Chondrocyte (in vitro differentiated cells): Measurements from ENCODE around the gene NOPCHAP1. TPM values are rescaled to one million over a fixed set of nuclear protein-coding genes. Genes with fewer than 3 reads are reported as not detected.
"Not testable (repeated sequence)": the region's sequence is repeated elsewhere in the genome, so short reads cannot be mapped to it uniquely, and the experiment has no call there.

Experiments
- DNase-seq: peaks from one replicate; pipeline ENCODE4 v3.0.0; 2021; ENCODE audit warnings: mixed read lengths, low spot score
- H3K27ac Mint-ChIP-seq: one replicate; pipeline ENCODE4 v1.8.0; 2021; ENCODE audit warnings: mild to moderate bottlenecking, moderate library complexity, mixed read lengths; ENCODE audit not compliant: unreplicated experiment
- H3K27me3 Mint-ChIP-seq: 2 replicates; pipeline ENCODE4 v1.8.0; 2021; ENCODE audit warnings: low read depth, mixed read lengths
- H3K36me3 Mint-ChIP-seq: 2 replicates; pipeline ENCODE4 v1.8.0; 2021; ENCODE audit warnings: low read depth, mixed read lengths
- H3K4me1 Mint-ChIP-seq: 2 replicates; pipeline ENCODE4 v1.8.0; 2021; ENCODE audit warnings: low read depth, mild to moderate bottlenecking, mixed read lengths
- H3K4me3 Mint-ChIP-seq: one replicate; pipeline ENCODE4 v1.8.0; 2021; ENCODE audit warnings: mild to moderate bottlenecking, moderate library complexity, mixed read lengths; ENCODE audit not compliant: unreplicated experiment
- H3K9me3 Mint-ChIP-seq: 2 replicates; pipeline ENCODE4 v1.8.0; 2021; ENCODE audit warnings: low read depth, mixed read lengths
- total RNA-seq: library from RNA; stranded (reverse); gene quantifications from 3 replicates; pipeline ENCODE4 v1.2.1, GENCODE V29; 2021
- TF ChIP-seq, protein P1 (sequence below): fragments of 200-600 bp; sonication (generic); IDR thresholded peaks from 2 replicates; pipeline ENCODE4 v1.5.0; 2021; ENCODE audit warnings: antibody characterized with exemption, mild to moderate bottlenecking, moderate library complexity

NOPCHAP1 gene
- total RNA-seq, 1 donor from 2014 or later = 11.8 TPM

DNA sequence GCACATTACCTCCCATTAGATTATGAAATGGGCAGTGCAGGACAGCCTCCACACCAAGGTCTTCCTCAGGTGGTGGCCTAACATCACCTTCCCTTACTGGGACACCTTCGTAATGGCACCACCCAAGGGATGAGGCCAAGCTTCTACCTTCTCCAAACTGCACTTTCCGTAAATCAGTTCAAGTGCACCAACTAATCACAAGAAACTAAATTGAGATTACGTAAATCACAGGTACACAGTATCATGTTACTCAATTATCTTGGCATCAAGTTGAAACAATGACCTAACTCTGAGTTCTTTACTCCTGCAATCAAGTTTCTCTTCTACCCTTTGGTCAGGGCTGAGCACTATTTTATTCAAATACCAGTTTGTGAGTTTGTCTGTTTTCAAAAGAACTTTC lies 41.9 kb upstream of the NOPCHAP1 start:
- Mint-ChIP-seq H3K27ac (no peak overlapping the region), H3K4me1 (peaks cover 7% of the 10 kb centered on the region), H3K27me3 (no peaks in the 10 kb centered on the region), H3K4me3 (no peak overlapping the region), H3K36me3 (peaks cover 2% of the 10 kb centered on the region), H3K9me3 (peaks cover 13% of the 10 kb centered on the region)
- TF ChIP-seq, protein P1, sequence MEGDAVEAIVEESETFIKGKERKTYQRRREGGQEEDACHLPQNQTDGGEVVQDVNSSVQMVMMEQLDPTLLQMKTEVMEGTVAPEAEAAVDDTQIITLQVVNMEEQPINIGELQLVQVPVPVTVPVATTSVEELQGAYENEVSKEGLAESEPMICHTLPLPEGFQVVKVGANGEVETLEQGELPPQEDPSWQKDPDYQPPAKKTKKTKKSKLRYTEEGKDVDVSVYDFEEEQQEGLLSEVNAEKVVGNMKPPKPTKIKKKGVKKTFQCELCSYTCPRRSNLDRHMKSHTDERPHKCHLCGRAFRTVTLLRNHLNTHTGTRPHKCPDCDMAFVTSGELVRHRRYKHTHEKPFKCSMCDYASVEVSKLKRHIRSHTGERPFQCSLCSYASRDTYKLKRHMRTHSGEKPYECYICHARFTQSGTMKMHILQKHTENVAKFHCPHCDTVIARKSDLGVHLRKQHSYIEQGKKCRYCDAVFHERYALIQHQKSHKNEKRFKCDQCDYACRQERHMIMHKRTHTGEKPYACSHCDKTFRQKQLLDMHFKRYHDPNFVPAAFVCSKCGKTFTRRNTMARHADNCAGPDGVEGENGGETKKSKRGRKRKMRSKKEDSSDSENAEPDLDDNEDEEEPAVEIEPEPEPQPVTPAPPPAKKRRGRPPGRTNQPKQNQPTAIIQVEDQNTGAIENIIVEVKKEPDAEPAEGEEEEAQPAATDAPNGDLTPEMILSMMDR = no peak
- no peak for DNase-seq

DNA sequence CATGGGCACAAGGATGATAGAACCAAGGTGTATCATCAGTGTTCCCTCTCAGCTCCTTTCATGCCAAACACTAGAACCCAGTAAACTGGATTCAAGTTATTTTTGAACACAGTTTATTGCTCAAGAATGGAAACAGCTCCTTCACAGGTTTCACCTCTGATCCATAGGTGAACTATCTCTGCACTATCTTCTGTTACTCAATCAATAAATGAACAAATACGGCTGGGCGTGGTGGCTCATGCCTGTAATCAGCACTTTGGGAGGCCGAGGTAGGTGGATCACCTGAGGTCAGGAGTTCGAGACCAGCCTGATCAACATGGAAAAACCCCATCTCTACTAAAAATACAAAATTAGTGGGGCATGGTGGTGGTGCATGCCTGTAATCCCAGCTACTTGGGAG lies 37.4 kb upstream of the NOPCHAP1 start:
- peaks cover 26% of the 10 kb centered on the region for H3K4me1 Mint-ChIP-seq
- not testable (repeated sequence) for H3K27ac Mint-ChIP-seq

DNA sequence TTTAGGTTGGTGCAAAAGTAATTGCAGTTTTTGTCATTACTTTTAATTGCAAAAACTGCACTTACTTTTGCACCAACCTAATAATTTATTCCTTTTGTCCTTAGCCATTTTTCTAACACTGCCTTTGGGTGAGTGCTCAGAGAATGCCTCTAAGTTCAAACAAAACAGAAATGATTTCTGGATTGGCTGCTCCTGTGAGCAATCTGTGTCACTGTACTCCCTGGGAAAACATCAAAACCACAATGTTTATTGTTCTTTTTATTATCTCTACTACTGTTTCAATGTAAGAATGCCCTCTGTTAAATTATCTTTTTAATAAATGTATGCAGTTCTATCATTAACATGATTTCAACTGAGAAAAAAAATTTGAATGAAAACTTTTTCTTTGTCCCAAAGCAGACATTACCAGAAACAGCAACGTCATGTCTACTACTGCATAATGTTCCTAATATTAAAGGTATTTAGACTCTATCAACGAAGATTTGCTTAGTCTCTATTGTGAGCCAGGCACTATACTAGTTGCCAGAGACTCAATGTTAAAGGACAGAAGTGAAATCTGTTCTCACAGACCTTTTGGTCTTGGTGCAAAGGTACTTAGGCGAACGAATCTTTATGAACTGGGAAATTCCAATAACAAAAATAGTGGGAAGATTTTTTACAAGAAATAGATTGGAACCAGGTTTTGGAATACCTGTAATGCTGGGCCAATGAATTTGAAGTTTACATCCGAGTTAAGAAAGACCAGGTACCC lies 34.2 kb upstream of the NOPCHAP1 start:
- no peak overlapping the region for H3K4me3 Mint-ChIP-seq
- peaks cover 49% of the 10 kb centered on the region for H3K4me1 Mint-ChIP-seq
- H3K9me3 Mint-ChIP-seq = no peaks in the 10 kb centered on the region
- H3K27me3 Mint-ChIP-seq = no peaks in the 10 kb centered on the region
- peaks cover 3% of the 10 kb centered on the region for H3K36me3 Mint-ChIP-seq
- no peak for DNase-seq
- H3K27ac Mint-ChIP-seq = no peak overlapping the region
- TF ChIP-seq, protein P1 = no peak

More for the DNA sequence above, 37.4 kb upstream of the NOPCHAP1 start:
- not testable (repeated sequence) for H3K4me3 Mint-ChIP-seq, DNase-seq, H3K9me3 Mint-ChIP-seq, H3K27me3 Mint-ChIP-seq, H3K36me3 Mint-ChIP-seq

DNA sequence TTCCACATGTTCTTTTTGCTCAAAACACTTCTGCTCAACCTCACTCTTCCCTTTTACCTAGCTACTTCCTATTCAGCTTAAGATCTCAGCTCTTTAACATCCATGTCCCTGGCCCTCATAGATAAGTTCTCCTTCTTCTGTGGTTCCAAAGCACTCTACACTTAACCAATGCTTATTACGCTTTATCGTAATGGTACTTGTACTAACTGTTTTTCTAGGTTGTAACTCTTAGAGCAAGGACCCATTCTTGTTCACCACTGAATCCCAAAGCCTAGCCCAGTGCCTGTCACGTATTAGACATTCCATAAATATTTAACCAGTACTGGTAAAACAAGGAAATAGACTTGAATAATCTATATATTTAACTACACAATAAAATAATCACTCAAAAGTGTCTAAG lies 33.3 kb upstream of the NOPCHAP1 start:
- DNase-seq = no peak
- peaks cover 56% of the 10 kb centered on the region for H3K4me1 Mint-ChIP-seq
- TF ChIP-seq, protein P1 = no peak
- peak overlapping the region; percentile 25 for H3K27ac Mint-ChIP-seq
- H3K4me3 Mint-ChIP-seq = no peak overlapping the region
- peaks cover 3% of the 10 kb centered on the region for H3K36me3 Mint-ChIP-seq
- H3K9me3 Mint-ChIP-seq = no peaks in the 10 kb centered on the region
- H3K27me3 Mint-ChIP-seq = no peaks in the 10 kb centered on the region

DNA sequence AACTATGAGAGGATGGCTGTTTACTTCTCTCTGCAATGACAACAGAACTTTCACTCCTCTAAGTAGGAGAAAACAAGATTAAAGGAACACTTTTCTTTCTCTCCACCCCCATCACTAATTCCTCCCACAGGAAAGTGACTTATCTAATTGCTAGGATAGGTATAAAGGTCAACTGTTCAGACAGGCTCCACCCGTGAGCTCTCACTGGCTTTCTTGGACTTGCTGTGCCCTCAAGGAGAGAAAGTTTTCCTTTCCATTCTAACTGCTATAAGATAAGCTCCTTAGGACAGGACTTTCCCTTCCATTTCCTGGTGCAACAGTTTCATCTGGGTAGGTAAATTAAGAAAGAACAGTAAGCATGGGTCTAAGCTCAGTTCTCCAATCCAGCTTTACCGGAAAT lies 32.8 kb upstream of the NOPCHAP1 start:
- H3K27me3 Mint-ChIP-seq = no peaks in the 10 kb centered on the region
- no peak overlapping the region for H3K4me3 Mint-ChIP-seq
- no peak for DNase-seq
- H3K4me1 Mint-ChIP-seq = peaks cover 56% of the 10 kb centered on the region
- TF ChIP-seq, protein P1 = no peak
- H3K9me3 Mint-ChIP-seq = no peaks in the 10 kb centered on the region
- peaks cover 3% of the 10 kb centered on the region for H3K36me3 Mint-ChIP-seq
- peak overlapping the region; percentile 79 for H3K27ac Mint-ChIP-seq

DNA sequence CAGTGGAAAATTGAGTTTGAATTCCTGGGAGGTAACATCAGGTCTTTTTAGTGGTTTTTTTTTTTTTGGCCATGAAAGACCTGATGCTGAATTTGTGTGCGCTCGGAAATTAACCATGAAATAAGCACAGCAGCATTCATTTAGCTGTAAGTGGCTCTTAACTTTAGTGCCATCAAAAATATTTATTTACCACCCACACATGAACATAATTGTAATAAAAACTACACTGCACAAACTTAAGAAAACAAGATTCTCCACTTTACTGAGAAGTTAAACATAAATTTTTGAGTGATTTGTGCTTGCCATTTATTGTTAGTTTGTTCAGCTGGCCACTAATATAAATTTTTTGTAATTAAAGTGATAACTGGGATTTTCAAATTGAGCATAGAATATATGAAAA lies 30.4 kb upstream of the NOPCHAP1 start:
- no peak overlapping the region for H3K27ac Mint-ChIP-seq
- no peak overlapping the region for H3K4me3 Mint-ChIP-seq
- peaks cover 75% of the 10 kb centered on the region for H3K4me1 Mint-ChIP-seq
- DNase-seq = no peak
- H3K9me3 Mint-ChIP-seq = no peaks in the 10 kb centered on the region
- TF ChIP-seq, protein P1 = no peak
- no peaks in the 10 kb centered on the region for H3K36me3 Mint-ChIP-seq
- H3K27me3 Mint-ChIP-seq = no peaks in the 10 kb centered on the region
